PFSK-1 (cell line): Measurements from ENCODE around the gene TRIM46.

Experiments used
- FOXP2 ChIP-seq: optimal IDR thresholded peaks from 2 replicates; pipeline ENCODE3; 2011; ENCODE audit warnings: borderline replicate concordance, control low read depth, inconsistent platforms; ENCODE audit not compliant: insufficient read depth; ENCODE audit errors: extremely low read length, extremely low read depth
- POLR2AphosphoS5 ChIP-seq: IDR thresholded peaks from 2 replicates; pipeline ENCODE4 v1.6.1; 2012; ENCODE audit warnings: low read depth, mild to moderate bottlenecking, control low read depth, low read length, moderate library complexity
- SIN3A ChIP-seq: IDR thresholded peaks from 2 replicates; pipeline ENCODE4 v1.6.1; 2012; ENCODE audit warnings: mild to moderate bottlenecking, low read length, moderate library complexity, borderline replicate concordance; ENCODE audit not compliant: insufficient read depth
- TAF1 ChIP-seq: IDR thresholded peaks from 2 replicates; pipeline ENCODE4 v1.6.1; 2012; ENCODE audit warnings: low read length, control low read depth, borderline replicate concordance; ENCODE audit not compliant: insufficient read depth
- TF ChIP-seq, protein P1 (sequence below), 2 experiments: IDR thresholded peaks; 2 replicates each; pipeline versions ENCODE4 v1.6.1 to v1.8.0; 2011 to 2012; ENCODE audit warnings: low read depth in 2 of 2, low read length in 2 of 2, control low read depth in 1 of 2, inconsistent platforms in 1 of 2, mild to moderate bottlenecking in 1 of 2, moderate library complexity in 1 of 2; ENCODE audit not compliant: insufficient read depth in 1 of 2

TRIM46 gene

GRCh38 chr1:155126556-155127104 lies 47.0 kb upstream of the TRIM46 start:
- TF ChIP-seq SIN3A (no peak), TAF1 (no peak), FOXP2 (no peak), POLR2AphosphoS5 (no peak)
- TF ChIP-seq, protein P1, sequence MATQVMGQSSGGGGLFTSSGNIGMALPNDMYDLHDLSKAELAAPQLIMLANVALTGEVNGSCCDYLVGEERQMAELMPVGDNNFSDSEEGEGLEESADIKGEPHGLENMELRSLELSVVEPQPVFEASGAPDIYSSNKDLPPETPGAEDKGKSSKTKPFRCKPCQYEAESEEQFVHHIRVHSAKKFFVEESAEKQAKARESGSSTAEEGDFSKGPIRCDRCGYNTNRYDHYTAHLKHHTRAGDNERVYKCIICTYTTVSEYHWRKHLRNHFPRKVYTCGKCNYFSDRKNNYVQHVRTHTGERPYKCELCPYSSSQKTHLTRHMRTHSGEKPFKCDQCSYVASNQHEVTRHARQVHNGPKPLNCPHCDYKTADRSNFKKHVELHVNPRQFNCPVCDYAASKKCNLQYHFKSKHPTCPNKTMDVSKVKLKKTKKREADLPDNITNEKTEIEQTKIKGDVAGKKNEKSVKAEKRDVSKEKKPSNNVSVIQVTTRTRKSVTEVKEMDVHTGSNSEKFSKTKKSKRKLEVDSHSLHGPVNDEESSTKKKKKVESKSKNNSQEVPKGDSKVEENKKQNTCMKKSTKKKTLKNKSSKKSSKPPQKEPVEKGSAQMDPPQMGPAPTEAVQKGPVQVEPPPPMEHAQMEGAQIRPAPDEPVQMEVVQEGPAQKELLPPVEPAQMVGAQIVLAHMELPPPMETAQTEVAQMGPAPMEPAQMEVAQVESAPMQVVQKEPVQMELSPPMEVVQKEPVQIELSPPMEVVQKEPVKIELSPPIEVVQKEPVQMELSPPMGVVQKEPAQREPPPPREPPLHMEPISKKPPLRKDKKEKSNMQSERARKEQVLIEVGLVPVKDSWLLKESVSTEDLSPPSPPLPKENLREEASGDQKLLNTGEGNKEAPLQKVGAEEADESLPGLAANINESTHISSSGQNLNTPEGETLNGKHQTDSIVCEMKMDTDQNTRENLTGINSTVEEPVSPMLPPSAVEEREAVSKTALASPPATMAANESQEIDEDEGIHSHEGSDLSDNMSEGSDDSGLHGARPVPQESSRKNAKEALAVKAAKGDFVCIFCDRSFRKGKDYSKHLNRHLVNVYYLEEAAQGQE (IDR thresholded peaks at IDR 0.05; ENCODE audit: insufficient read depth in 1 of 2, low read depth in 2 of 2, low read length in 2 of 2), result no peak

- peak; percentile 78 for TF ChIP-seq POLR2AphosphoS5
- TF ChIP-seq TAF1, result peak; percentile 41; the same call in 1 of the 2 replicates
- peak; percentile 96; the same call in 1 of the 2 replicates for TF ChIP-seq SIN3A
- TF ChIP-seq, protein P1 (IDR thresholded peaks at IDR 0.05; ENCODE audit: insufficient read depth in 1 of 2, low read depth in 2 of 2, low read length in 2 of 2), result peak in 1 of 2 experiments; percentile 54; a peak in 2 of 4 replicates
- no peak for TF ChIP-seq FOXP2
Measured at GRCh38 chr1:155127105-155127966, 46.3 kb upstream of the TRIM46 start, which contains the start of gene EFNA1. EFNA1 (plus strand) TSS chr1:155127876; CDS start chr1:155127978, 102 bp downstream.

- TF ChIP-seq FOXP2 (no peak), SIN3A (no peak)
Measured at GRCh38 chr1:155127967-155128754, 45.5 kb upstream of the TRIM46 start.

- TF ChIP-seq FOXP2 (no peak), SIN3A (0 out of 2 replicates have a peak, but pooled peaks have one; percentile 44), TAF1 (no peak), POLR2AphosphoS5 (no peak)
- TF ChIP-seq, protein P1 (IDR thresholded peaks at IDR 0.05; ENCODE audit: insufficient read depth in 1 of 2, low read depth in 2 of 2, low read length in 2 of 2), result no peak
Measured at GRCh38 chr1:155128755-155129473, 44.7 kb upstream of the TRIM46 start.

GRCh38 chr1:155130272-155131006 lies 43.2 kb upstream of the TRIM46 start:
- TF ChIP-seq SIN3A (no peak), POLR2AphosphoS5 (no peak), FOXP2 (no peak), TAF1 (no peak)
- TF ChIP-seq, protein P1 (IDR thresholded peaks at IDR 0.05; ENCODE audit: insufficient read depth in 1 of 2, low read depth in 2 of 2, low read length in 2 of 2), result no peak
